PC-9 (cell line): ENCODE measurements around the gene WDR18. TPM values are rescaled to one million over a fixed set of nuclear protein-coding genes. Genes with fewer than 3 reads are reported as not detected.

Experiments
- BruUV-seq: library from RNA; stranded (reverse); fragments of 400-500 nt; replicated peaks from 2 replicates; lab custom pipeline; 2021; lab: Mats Ljungman, UMichigan
- CTCF ChIA-PET: fragments of 300-600 bp; sonication (Branson Sonifier 250); formaldehyde crosslinking; loops from one replicate; lab custom pipeline; 2022; ENCODE audit warnings: antibody characterized with exemption; lab: Charles Lee
- POLR2A ChIA-PET: fragments of 300-600 bp; sonication (Branson Sonifier 250); formaldehyde crosslinking; loops from one replicate; lab custom pipeline; 2022; ENCODE audit warnings: antibody characterized with exemption; ENCODE audit not compliant: unreplicated experiment; lab: Charles Lee
- DNase-seq, 2 experiments: peaks; one replicate each; pipeline versions ENCODE4 v3.0.0 to v3.0.0-alpha.2; 2015 to 2022; ENCODE audit warnings: mixed read lengths in 1 of 2
- H2AFZ ChIP-seq: fragments of 200-600 bp; sonication (generic); 2 replicates; pipeline ENCODE4 v1.8.1; 2017; ENCODE audit warnings: antibody characterized with exemption
- H3F3A ChIP-seq: fragments of 200-600 bp; sonication (generic); 2 replicates; pipeline ENCODE4 v1.8.1; 2017; ENCODE audit warnings: antibody characterized with exemption, mild to moderate bottlenecking, low read depth; ENCODE audit not compliant: insufficient read depth
- H3K27ac ChIP-seq: fragments of 200-600 bp; sonication (generic); 2 replicates; pipeline ENCODE4 v1.6.1; 2016; ENCODE audit warnings: mixed run types
- H3K27me3 ChIP-seq: fragments of 200-600 bp; sonication (generic); 2 replicates; pipeline ENCODE4 v1.6.1; 2016; ENCODE audit warnings: low read depth, mixed run types; ENCODE audit not compliant: insufficient read depth
- H3K36me3 ChIP-seq: fragments of 200-600 bp; sonication (generic); 2 replicates; pipeline ENCODE4 v1.6.1; 2016; ENCODE audit warnings: low read depth, mixed run types
- H3K4me1 ChIP-seq: fragments of 200-600 bp; sonication (generic); replicated peaks from 2 replicates; pipeline ENCODE4 v1.6.1; 2016; ENCODE audit warnings: mixed run types; ENCODE audit not compliant: insufficient read depth
- H3K4me2 ChIP-seq: fragments of 200-600 bp; sonication (generic); 2 replicates; pipeline ENCODE4 v1.6.1; 2017; ENCODE audit warnings: mixed run types
- H3K4me3 ChIP-seq: fragments of 200-600 bp; sonication (generic); 2 replicates; pipeline ENCODE4 v1.6.1; 2016; ENCODE audit warnings: mixed run types
- H3K79me2 ChIP-seq: fragments of 200-600 bp; sonication (generic); 2 replicates; pipeline ENCODE4 v1.6.1; 2017; ENCODE audit warnings: low read depth, mixed run types
- H3K9me2 ChIP-seq: fragments of 200-600 bp; sonication (generic); 2 replicates; pipeline ENCODE4 v1.8.1; 2017; ENCODE audit warnings: mild to moderate bottlenecking; ENCODE audit not compliant: insufficient read depth
- H3K9me3 ChIP-seq: fragments of 200-600 bp; sonication (generic); 2 replicates; pipeline ENCODE4 v1.8.1; 2016; ENCODE audit warnings: low read depth; ENCODE audit not compliant: insufficient read depth
- H4K20me1 ChIP-seq: fragments of 200-600 bp; sonication (generic); 2 replicates; pipeline ENCODE4 v1.8.1; 2017; ENCODE audit not compliant: insufficient read depth
- CTCF ChIP-seq: fragments of 200-600 bp; sonication (generic); conservative IDR thresholded peaks from 2 replicates; pipeline ENCODE4 v1.6.1; 2017; ENCODE audit warnings: mixed run types, antibody characterized with exemption, mild to moderate bottlenecking, moderate library complexity
- EZH2 ChIP-seq: fragments of 200-600 bp; sonication (generic); IDR thresholded peaks from 2 replicates; pipeline ENCODE4 v1.8.0; 2017; ENCODE audit warnings: antibody characterized with exemption, low read depth
- intact Hi-C: fragments of 100-400 bp; cut with micrococcal nuclease; formaldehyde crosslinking; loops from one replicate; pipeline ENCODE4 v1.10.0; 2022; ENCODE audit not compliant: unreplicated experiment
- total RNA-seq: library from RNA; stranded (reverse); gene quantifications from 2 replicates; pipeline ENCODE4 v1.2.3, GENCODE V29; 2021

Gene WDR18
- total RNA-seq, 1 experiment from 2014 or later, result 61.5 TPM

- intact Hi-C loops, result no loop called here
- Histone ChIP-seq H2AFZ (no peak overlapping the region), H3F3A (peaks cover 43% of the 10 kb centered on the region; the same call in 1 of the 2 replicates), H3K9me3 (no peaks in the 10 kb centered on the region), H3K9me2 (no peaks in the 10 kb centered on the region), H3K4me3 (no peak overlapping the region), H3K27ac (no peak overlapping the region), H3K27me3 (peaks cover 34% of the 10 kb centered on the region), H4K20me1 (peaks cover 26% of the 10 kb centered on the region), H3K79me2 (no peaks in the 10 kb centered on the region), H3K36me3 (no peaks in the 10 kb centered on the region), H3K4me1 (peaks cover 28% of the 10 kb centered on the region), H3K4me2 (no peak overlapping the region)
- POLR2A ChIA-PET, result interaction anchor here (0.5 kb wide), 1 partner anchor 246 kb away, joined by 4 read pairs; no protein-coding TSS in a partner anchor
- no peak for DNase-seq
- TF ChIP-seq CTCF, result no peak
- TF ChIP-seq EZH2, result no peak
- no TSS peak for BruUV-seq
- CTCF ChIA-PET, result no interaction called here
These were observed 13.9 kb downstream of the WDR18 start for GRCh38 chr19:998064-998463.

GRCh38 chr19:999379-999719, 15.2 kb downstream of the WDR18 start:
- DNase-seq, result no peak
- H3K4me1 ChIP-seq, result peaks cover 25% of the 10 kb centered on the region
- intact Hi-C loops, result no loop called here
- peaks cover 16% of the 10 kb centered on the region for H4K20me1 ChIP-seq
- no peak for TF ChIP-seq EZH2
- no peak for TF ChIP-seq CTCF
- peaks cover 34% of the 10 kb centered on the region for H3K27me3 ChIP-seq
- POLR2A ChIA-PET, result no interaction called here
- CTCF ChIA-PET, result no interaction called here
- no peaks in the 10 kb centered on the region for H3K9me2 ChIP-seq
- no peak overlapping the region for H3K4me2 ChIP-seq
- H3K27ac ChIP-seq, result no peak overlapping the region
- no TSS peak for BruUV-seq
- H3K9me3 ChIP-seq, result no peaks in the 10 kb centered on the region
- no peaks in the 10 kb centered on the region for H3K36me3 ChIP-seq
- H3K79me2 ChIP-seq, result no peaks in the 10 kb centered on the region
- H3F3A ChIP-seq, result peaks cover 37% of the 10 kb centered on the region; the same call in 1 of the 2 replicates
- no peak overlapping the region for H3K4me3 ChIP-seq
- H2AFZ ChIP-seq, result no peak overlapping the region

- Histone ChIP-seq H4K20me1 (peaks cover 9% of the 10 kb centered on the region), H3K79me2 (no peaks in the 10 kb centered on the region), H3K9me3 (no peaks in the 10 kb centered on the region), H3K9me2 (no peaks in the 10 kb centered on the region), H3K4me1 (peaks cover 17% of the 10 kb centered on the region), H3K27ac (no peak within 1 kb of the TSS), H2AFZ (no peak within 1 kb of the TSS), H3K27me3 (peaks cover 34% of the 10 kb centered on the region), H3K4me3 (peak within 1 kb of the TSS; percentile 31; the same call in 1 of the 2 replicates), H3K36me3 (no peaks in the 10 kb centered on the region), H3K4me2 (peak within 1 kb of the TSS; percentile 47), H3F3A (peaks cover 29% of the 10 kb centered on the region; the same call in 1 of the 2 replicates)
- BruUV-seq, result no TSS peak
- ChIA-PET POLR2A (no interaction called here), CTCF (no interaction called here)
- intact Hi-C loops, result no loop called here
- TF ChIP-seq EZH2, result no peak
- TF ChIP-seq CTCF, result peak; percentile 66
- DNase-seq, result peak; percentile 42 to 59
These were observed 15.9 kb downstream of the WDR18 start, which contains the start of gene GRIN3B for GRCh38 chr19:1000095-1000494. TSS of gene GRIN3B (plus strand) at chr19:1000419. CDS start at chr19:1000438, 19 bp downstream.
